Measurements from ENCODE around the gene C1GALT1. TPM values are rescaled to one million over a fixed set of nuclear protein-coding genes. Genes with fewer than 3 reads are reported as not detected.
"Not testable (repeated sequence)": the region's sequence is repeated elsewhere in the genome, so short reads cannot be mapped to it uniquely, and the experiment has no call there.

Gene C1GALT1
- total and polyA plus RNA-seq, 12 donors = 3.6 to 217 (median 18.2) TPM

DNA sequence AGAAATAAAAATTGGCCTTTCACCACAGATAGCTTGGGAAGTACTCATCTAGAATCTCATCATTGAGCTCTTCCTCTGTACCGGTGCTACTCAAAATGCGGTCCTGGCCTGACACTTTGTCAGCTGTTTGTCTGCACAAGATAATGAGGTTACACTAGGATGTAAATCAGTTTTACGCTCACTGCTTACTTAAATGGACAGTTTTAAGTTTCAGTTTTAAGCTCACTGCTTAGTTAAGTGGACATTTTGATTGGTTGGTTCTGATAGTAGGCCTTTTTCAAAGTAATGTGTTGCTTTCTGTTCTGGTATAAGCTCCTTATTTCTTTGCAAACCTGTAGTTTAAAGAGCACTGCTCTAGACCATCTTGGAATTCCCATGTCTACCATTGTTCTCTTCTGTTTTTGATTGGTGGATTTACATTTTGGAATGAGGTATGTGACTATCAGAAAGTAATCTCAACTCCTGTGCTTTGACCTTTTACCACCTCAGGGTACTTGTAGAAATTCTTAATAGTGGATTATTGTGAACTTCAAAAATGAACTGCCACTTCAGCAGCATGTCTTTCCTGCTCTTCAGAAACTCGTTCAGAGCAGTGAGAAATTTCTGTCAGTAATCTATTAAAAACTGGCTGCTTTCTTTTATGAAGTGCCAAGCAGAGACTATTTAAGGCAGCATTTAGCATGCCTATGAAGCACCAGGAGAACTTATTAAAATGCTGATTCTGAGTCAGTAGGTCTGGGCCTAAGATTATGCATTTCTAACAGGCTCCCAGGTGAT is 55.0 kb downstream of the C1GALT1 start:
- TF ChIP-seq, protein P1, sequence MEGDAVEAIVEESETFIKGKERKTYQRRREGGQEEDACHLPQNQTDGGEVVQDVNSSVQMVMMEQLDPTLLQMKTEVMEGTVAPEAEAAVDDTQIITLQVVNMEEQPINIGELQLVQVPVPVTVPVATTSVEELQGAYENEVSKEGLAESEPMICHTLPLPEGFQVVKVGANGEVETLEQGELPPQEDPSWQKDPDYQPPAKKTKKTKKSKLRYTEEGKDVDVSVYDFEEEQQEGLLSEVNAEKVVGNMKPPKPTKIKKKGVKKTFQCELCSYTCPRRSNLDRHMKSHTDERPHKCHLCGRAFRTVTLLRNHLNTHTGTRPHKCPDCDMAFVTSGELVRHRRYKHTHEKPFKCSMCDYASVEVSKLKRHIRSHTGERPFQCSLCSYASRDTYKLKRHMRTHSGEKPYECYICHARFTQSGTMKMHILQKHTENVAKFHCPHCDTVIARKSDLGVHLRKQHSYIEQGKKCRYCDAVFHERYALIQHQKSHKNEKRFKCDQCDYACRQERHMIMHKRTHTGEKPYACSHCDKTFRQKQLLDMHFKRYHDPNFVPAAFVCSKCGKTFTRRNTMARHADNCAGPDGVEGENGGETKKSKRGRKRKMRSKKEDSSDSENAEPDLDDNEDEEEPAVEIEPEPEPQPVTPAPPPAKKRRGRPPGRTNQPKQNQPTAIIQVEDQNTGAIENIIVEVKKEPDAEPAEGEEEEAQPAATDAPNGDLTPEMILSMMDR (IDR thresholded peaks at IDR 0.05) = no peak
- no peak for TF ChIP-seq POLR2A (IDR thresholded peaks at IDR 0.05)
- intact Hi-C loops (cut with DNase I) = no loop called here
- no peak overlapping the region for H3K27ac ChIP-seq
- WGBS, 4 donors = 71 to 75% (median 74%) methylated on average over 4 of the region's 4 CpGs
- H3K4me3 ChIP-seq = no peak overlapping the region
- H3K36me3 ChIP-seq (replicated peaks in 1 of 2) = no peaks in the 10 kb centered on the region
- peaks cover 0 to 11% of the 10 kb centered on the region in 2 donors for H3K4me1 ChIP-seq (replicated peaks in 1 of 2)
- no peaks in the 10 kb centered on the region for H3K9me3 ChIP-seq (replicated peaks in 1 of 3)
- DNase-seq = no peak
- H3K27me3 ChIP-seq = no peaks in the 10 kb centered on the region

GRCh38 chr7:7237978-7238267 is 55.6 kb downstream of the C1GALT1 start:
- no peaks in the 10 kb centered on the region for H3K36me3 ChIP-seq (replicated peaks in 1 of 2)
- TF ChIP-seq POLR2A (IDR thresholded peaks at IDR 0.05) = no peak
- TF ChIP-seq, protein P1 (IDR thresholded peaks at IDR 0.05) = no peak
- intact Hi-C loops (cut with DNase I) = no loop called here
- H3K27me3 ChIP-seq = no peaks in the 10 kb centered on the region
- H3K9me3 ChIP-seq (replicated peaks in 1 of 3) = no peaks in the 10 kb centered on the region
- DNase-seq = no peak
- H3K4me3 ChIP-seq = no peak overlapping the region
- no peak overlapping the region for H3K27ac ChIP-seq
- 21 to 40% (median 31%) methylated on average over 1 of the region's 1 CpG for WGBS, 4 donors
- peaks cover 0 to 11% of the 10 kb centered on the region in 2 donors for H3K4me1 ChIP-seq (replicated peaks in 1 of 2)

DNA sequence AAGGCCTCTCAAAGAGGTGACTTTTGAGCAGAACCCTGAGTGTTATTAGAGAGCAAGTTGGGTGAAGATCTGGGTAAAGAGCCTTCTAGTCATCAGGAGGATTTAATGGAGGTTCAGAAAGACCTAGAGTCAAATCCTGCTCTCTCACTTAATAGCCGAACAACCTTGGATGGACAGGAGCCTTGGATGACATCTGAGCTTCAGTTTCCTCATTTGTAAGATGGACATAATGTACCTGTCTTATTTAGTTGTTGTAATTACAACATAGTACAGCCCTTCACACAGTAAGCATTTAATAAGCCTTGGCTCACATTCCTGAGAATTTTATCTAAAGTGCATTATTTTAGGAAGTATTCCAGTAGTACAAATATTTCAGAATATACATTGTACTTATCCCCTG is 57.0 kb downstream of the C1GALT1 start:
- peaks cover 0 to 11% of the 10 kb centered on the region in 2 donors for H3K4me1 ChIP-seq (replicated peaks in 1 of 2)
- TF ChIP-seq, protein P1 (IDR thresholded peaks at IDR 0.05) = no peak
- no peak for TF ChIP-seq POLR2A (IDR thresholded peaks at IDR 0.05)
- WGBS, 4 donors = 96 to 100% (median 100%) methylated on average over 1 of the region's 1 CpG
- H3K9me3 ChIP-seq (replicated peaks in 1 of 3) = no peaks in the 10 kb centered on the region
- H3K4me3 ChIP-seq = no peak overlapping the region
- intact Hi-C loops (cut with DNase I) = no loop called here
- no peaks in the 10 kb centered on the region for H3K36me3 ChIP-seq (replicated peaks in 1 of 2)
- no peak overlapping the region for H3K27ac ChIP-seq
- no peak for DNase-seq
- H3K27me3 ChIP-seq = no peaks in the 10 kb centered on the region

DNA sequence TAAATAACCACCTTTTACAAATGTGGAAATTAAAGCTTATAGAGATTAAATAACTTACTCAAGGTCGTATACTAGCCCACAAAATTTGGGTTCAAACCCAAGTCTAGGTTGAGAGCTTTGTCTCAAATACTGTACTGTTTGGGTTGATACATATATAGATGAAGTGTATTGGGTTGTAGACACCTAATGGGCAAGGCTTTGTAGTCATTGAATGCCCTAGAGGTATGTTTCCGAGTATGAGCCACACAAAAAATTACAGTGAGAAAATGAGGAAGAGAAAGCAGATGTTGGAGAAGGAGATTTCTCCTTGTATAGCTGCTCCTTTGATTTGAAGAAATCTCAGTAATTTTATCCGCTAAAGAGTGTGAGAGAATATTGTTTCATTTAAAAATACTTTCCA is 60.6 kb downstream of the C1GALT1 start:
- peaks cover 0 to 8% of the 10 kb centered on the region in 2 donors for H3K4me1 ChIP-seq (replicated peaks in 1 of 2)
- no peaks in the 10 kb centered on the region for H3K27me3 ChIP-seq
- no peaks in the 10 kb centered on the region for H3K36me3 ChIP-seq (replicated peaks in 1 of 2)
- no peak overlapping the region for H3K27ac ChIP-seq
- TF ChIP-seq POLR2A (IDR thresholded peaks at IDR 0.05) = no peak
- TF ChIP-seq, protein P1 (IDR thresholded peaks at IDR 0.05) = no peak
- no peak overlapping the region for H3K4me3 ChIP-seq
- no peak for DNase-seq
- WGBS, 4 donors = 79 to 85% (median 83%) methylated on average over 3 of the region's 3 CpGs
- intact Hi-C loops (cut with DNase I) = no loop called here
- no peaks in the 10 kb centered on the region for H3K9me3 ChIP-seq (replicated peaks in 1 of 3)

GRCh38 chr7:7245233-7245632 is 62.9 kb downstream of the C1GALT1 start:
- intact Hi-C loops (cut with DNase I); H3K36me3 ChIP-seq (replicated peaks in 1 of 2); H3K27me3 ChIP-seq; H3K4me1 ChIP-seq (replicated peaks in 1 of 2); H3K9me3 ChIP-seq (replicated peaks in 1 of 3); DNase-seq; H3K27ac ChIP-seq; H3K4me3 ChIP-seq: not testable (repeated sequence)
- 90 to 93% (median 92%) methylated on average over 13 of the region's 13 CpGs for WGBS, 4 donors

Measured in adrenal gland (tissue), 12 donors.